Tibial nerve (tissue), 4 donors: Measurements from ENCODE around the gene ZNF618. TPM values are rescaled to one million over a fixed set of nuclear protein-coding genes. Genes with fewer than 3 reads are reported as not detected.

Experiments used
- DNase-seq, 2 donors: peaks; one replicate each; pipeline ENCODE4 v3.0.0-alpha.2; 2019; ENCODE audit warnings: low spot score in 2 of 2
- H3K27ac ChIP-seq, 4 donors: fragments of 200-600 bp; sonication (generic) in 3 of 4; one replicate each; pipeline ENCODE4 v1.5.1; 2017 to 2019; ENCODE audit warnings: mild to moderate bottlenecking in 1 of 4
- H3K27me3 ChIP-seq, 2 donors: fragments of 200-600 bp; sonication (generic) in 1 of 2; one replicate each; pipeline versions ENCODE4 v1.5.1 to v1.6.0; 2017 to 2019
- H3K36me3 ChIP-seq, 3 donors: fragments of 200-600 bp; sonication (generic); one replicate each; pipeline ENCODE4 v1.5.1; 2018 to 2019
- H3K4me1 ChIP-seq, 4 donors: fragments of 200-600 bp; sonication (generic) in 3 of 4; one replicate each; pipeline ENCODE4 v1.5.1; 2017 to 2019
- H3K4me3 ChIP-seq, 4 donors: fragments of 200-600 bp; sonication (generic) in 3 of 4; one replicate each; pipeline ENCODE4 v1.5.1; 2017 to 2019; ENCODE audit warnings: mild to moderate bottlenecking in 1 of 4, moderate library complexity in 1 of 4
- H3K9me3 ChIP-seq, 4 donors: fragments of 200-600 bp; sonication (generic) in 3 of 4; one replicate each; pipeline ENCODE4 v1.5.1; 2017 to 2019
- CTCF ChIP-seq, 5 experiments: fragments of 200-600 bp in 3 of 5; fragments of 450-650 bp in 2 of 5; sonication (generic) in 3 of 5; IDR thresholded peaks; one replicate each; pipeline ENCODE4 v1.5.1; 2016 to 2019; ENCODE audit warnings: antibody characterized with exemption in 5 of 5, mild to moderate bottlenecking in 3 of 5, moderate library complexity in 2 of 5
- EP300 ChIP-seq, 2 donors: sonication (generic); formaldehyde crosslinking; IDR thresholded peaks; one replicate each; pipeline ENCODE4 v1.6.1; 2017; ENCODE audit warnings: antibody characterized with exemption in 2 of 2, mild to moderate bottlenecking in 1 of 2
- POLR2A ChIP-seq, 2 donors: fragments of 450-650 bp; IDR thresholded peaks; one replicate each; pipeline ENCODE4 v1.6.1; 2017; ENCODE audit warnings: antibody characterized with exemption in 2 of 2, mild to moderate bottlenecking in 2 of 2, moderate library complexity in 2 of 2
- WGBS, 2 donors: methylation state at CpG; one replicate each; pipeline ENCODE4 v1.1.5; 2018; 5-methylcytosine and 5-hydroxymethylcytosine counted together
- total RNA-seq, 4 donors: library from RNA; depleted of rRNA; stranded (reverse); fragments of >200 nt; gene quantifications; one replicate each; pipeline ENCODE4 v1.1.0, GENCODE V29; 2016

ZNF618 gene
- total RNA-seq, 4 donors from 2014 or later, result 7.3 to 11.6 (median 9.0) TPM

GRCh38 chr9:113898596-113898995 lies 22.5 kb downstream of the ZNF618 start:
- Histone ChIP-seq H3K4me1 (no peaks in the 10 kb centered on the region), H3K9me3 (peaks cover 0 to 15% (median 0%) of the 10 kb centered on the region in 4 donors), H3K4me3 (no peak overlapping the region), H3K27me3 (no peaks in the 10 kb centered on the region), H3K27ac (no peak overlapping the region), H3K36me3 (no peaks in the 10 kb centered on the region)
- no peak for TF ChIP-seq EP300 (IDR thresholded peaks at IDR 0.05)
- no peak for TF ChIP-seq CTCF (IDR thresholded peaks at IDR 0.05)
- no peak for TF ChIP-seq POLR2A (IDR thresholded peaks at IDR 0.05)
- DNase-seq, result no peak
- WGBS, 2 donors, result 91 to 98% methylated on average over 4 of the region's 4 CpGs

- Histone ChIP-seq H3K4me1 (no peaks in the 10 kb centered on the region), H3K4me3 (no peak overlapping the region), H3K27ac (no peak overlapping the region), H3K27me3 (no peaks in the 10 kb centered on the region), H3K9me3 (peaks cover 0 to 18% (median 0%) of the 10 kb centered on the region in 4 donors), H3K36me3 (no peaks in the 10 kb centered on the region)
- 96% methylated on average over 6 of the region's 6 CpGs for WGBS, 2 donors
- TF ChIP-seq POLR2A (IDR thresholded peaks at IDR 0.05) (no peak), CTCF (IDR thresholded peaks at IDR 0.05) (no peak), EP300 (IDR thresholded peaks at IDR 0.05) (no peak)
- DNase-seq, result no peak
These were observed 23.1 kb downstream of the ZNF618 start for GRCh38 chr9:113899205-113899604.

- no peak for TF ChIP-seq EP300 (IDR thresholded peaks at IDR 0.05)
- TF ChIP-seq POLR2A (IDR thresholded peaks at IDR 0.05), result no peak
- TF ChIP-seq CTCF (IDR thresholded peaks at IDR 0.05), result no peak
- WGBS, 2 donors, result 81 to 88% methylated on average over 17 of the region's 17 CpGs
- no peak overlapping the region for H3K27ac ChIP-seq
These were observed 25.1 kb downstream of the ZNF618 start for GRCh38 chr9:113901221-113901688.

GRCh38 chr9:113903514-113904077 lies 27.5 kb downstream of the ZNF618 start:
- TF ChIP-seq CTCF (IDR thresholded peaks at IDR 0.05) (no peak), EP300 (IDR thresholded peaks at IDR 0.05) (no peak), POLR2A (IDR thresholded peaks at IDR 0.05) (no peak)
- Histone ChIP-seq H3K27ac (no peak overlapping the region), H3K4me1 (peaks cover 0 to 16% (median 0%) of the 10 kb centered on the region in 4 donors), H3K27me3 (no peaks in the 10 kb centered on the region), H3K9me3 (peaks cover 0 to 10% (median 0%) of the 10 kb centered on the region in 4 donors), H3K36me3 (no peaks in the 10 kb centered on the region), H3K4me3 (no peak overlapping the region)
- DNase-seq, result no peak
- WGBS, 2 donors, result 92 to 93% methylated on average over 4 of the region's 4 CpGs

More at GRCh38 chr9:113901221-113901688, 25.1 kb downstream of the ZNF618 start:
- peaks cover 0 to 3% (median 0%) of the 10 kb centered on the region in 4 donors for H3K4me1 ChIP-seq
- H3K36me3 ChIP-seq, result no peaks in the 10 kb centered on the region
- peaks cover 0 to 10% (median 0%) of the 10 kb centered on the region in 4 donors for H3K9me3 ChIP-seq
- no peak overlapping the region for H3K4me3 ChIP-seq
- no peak for DNase-seq
- H3K27me3 ChIP-seq, result no peaks in the 10 kb centered on the region

GRCh38 chr9:113906411-113907110 lies 30.5 kb downstream of the ZNF618 start:
- WGBS, 2 donors, result 70 to 73% methylated on average over 6 of the region's 6 CpGs
- Histone ChIP-seq H3K27ac (no peak overlapping the region), H3K36me3 (no peaks in the 10 kb centered on the region), H3K9me3 (peaks cover 0 to 10% (median 0%) of the 10 kb centered on the region in 4 donors), H3K4me3 (no peak overlapping the region), H3K4me1 (peaks cover 0 to 22% (median 0%) of the 10 kb centered on the region in 4 donors), H3K27me3 (no peaks in the 10 kb centered on the region)
- no peak for TF ChIP-seq CTCF (IDR thresholded peaks at IDR 0.05)
- TF ChIP-seq EP300 (IDR thresholded peaks at IDR 0.05), result no peak
- no peak for TF ChIP-seq POLR2A (IDR thresholded peaks at IDR 0.05)
- DNase-seq, result no peak
